GM19240 (cell line): ENCODE results near the gene DYNLT1.
"Not testable (repeated sequence)": the region's sequence is repeated elsewhere in the genome, so short reads cannot be mapped to it uniquely, and the experiment has no call there.

Source experiments
- DNase-seq: peaks from one replicate; pipeline ENCODE4 v3.0.0; 2011; ENCODE audit warnings: low spot score; ENCODE audit not compliant: insufficient read length

Gene DYNLT1

DNA sequence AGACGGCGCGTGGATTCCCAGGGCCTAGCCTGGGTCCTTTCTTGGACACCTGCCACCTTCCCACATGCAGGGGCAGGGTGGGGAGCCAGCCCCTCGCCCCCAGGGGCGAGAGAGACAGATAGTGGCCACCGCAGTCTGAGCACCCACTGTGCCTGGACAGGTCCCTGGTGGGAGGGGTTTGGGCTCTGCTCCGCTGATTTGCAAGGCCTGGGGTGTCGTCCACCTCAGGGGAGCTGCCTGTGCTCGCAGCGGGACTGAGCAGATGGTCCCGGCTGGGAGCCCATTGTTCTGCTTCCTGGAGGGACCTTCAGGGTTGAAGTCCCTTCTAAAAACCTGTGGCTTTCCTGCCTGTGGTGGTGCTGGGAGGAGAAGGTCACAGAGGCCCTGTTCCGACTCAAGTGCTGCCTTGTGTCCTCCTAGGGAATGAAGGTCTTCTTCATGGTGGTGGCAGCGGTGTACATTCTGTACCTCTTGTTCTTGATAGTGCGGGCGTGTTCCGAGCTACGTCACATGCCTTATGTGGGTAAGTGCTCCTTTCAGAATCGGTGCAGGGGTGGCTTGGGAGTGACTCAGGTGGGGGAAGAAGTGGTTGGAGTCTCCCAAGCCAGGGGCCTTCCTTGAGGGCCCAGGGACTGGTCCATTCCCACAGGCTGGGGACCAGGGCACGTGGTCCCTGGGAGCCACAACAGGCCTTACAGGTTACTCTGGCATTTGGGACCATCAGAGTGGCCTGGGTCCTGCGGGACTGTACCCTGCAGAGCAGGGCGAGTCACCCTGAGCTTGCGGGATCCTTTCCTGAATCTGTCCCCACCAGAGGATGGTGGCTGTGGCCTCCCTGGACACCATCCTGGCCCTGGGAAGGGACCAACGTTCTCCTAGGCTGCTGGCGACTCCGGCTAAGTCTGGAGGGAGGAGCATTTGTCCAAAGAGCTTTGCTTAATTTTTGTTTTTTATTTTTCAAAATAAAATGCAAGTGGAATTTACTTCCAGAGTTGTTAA, 19.6 kb downstream of the DYNLT1 start:
- DNase-seq, result no peak

DNA sequence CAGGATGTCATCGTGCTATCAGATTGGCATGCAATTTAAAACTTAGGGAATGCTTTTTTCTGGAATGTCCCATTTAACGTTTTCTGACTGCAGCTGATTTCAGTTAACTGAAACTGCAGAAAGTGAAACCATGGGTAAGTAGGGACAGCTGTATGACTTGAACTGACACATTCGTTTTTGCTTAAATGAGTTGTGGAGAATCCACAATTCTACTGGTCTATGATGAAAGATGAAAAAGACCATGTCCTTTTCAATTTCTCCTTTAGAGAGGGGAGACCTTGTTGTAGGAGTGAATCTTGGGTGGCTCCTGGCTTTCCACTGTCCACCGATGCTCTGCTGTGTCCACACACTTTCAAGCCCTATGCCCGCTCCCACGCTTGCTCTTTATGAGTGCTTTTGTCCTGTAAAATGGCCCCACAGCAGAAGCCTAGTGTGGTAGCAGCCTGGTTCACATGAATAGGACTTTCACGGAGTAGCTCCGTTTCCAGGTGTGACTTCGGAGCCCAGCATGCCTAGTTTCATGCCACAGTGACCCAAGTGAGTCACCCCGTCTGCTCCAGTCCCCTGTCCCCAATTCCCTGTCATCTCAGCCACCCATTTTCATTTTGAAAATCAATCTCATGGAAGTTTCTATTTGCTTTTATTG, 21.9 kb downstream of the DYNLT1 start:
- no peak for DNase-seq

DNA sequence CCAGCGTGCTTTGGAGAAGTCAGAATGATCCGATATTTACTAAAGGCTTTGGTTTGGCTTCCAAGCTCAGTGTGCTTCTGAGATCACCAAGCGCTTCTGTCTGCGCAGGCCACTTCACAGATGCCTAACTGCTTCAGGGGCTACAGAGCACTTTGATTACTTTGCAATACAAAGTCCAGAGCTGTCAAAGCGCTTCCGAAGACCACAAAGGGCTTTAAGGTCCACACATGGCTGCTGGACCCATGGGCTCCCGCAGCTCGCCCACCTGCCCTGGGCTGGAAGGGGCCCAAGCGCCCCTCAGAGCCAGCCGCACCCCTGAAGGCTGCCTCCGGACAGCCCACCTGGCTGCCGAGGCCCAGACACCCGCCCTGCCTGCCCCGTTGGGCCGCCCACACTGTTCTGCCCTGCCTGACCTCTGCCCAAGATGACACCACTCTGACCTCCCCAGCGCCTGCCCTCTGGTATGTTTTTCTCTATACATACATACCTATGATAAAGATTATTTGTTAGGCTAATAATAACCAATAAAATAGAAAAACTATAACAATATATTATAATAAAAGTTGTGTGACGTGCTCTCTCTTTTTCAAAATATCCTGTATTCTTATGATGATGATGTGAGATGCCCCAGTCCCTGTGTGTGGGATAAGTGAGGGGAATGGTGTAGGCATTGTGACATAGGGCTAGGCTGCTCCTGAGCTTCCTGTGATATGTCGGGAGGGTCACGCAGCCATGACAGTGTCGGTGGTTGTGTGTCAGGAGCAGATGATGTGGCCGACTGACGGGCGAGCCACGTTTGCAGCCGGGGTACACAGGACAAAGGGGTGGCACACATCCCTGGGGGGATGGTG, 22.6 kb downstream of the DYNLT1 start:
- DNase-seq, result no peak

DNA sequence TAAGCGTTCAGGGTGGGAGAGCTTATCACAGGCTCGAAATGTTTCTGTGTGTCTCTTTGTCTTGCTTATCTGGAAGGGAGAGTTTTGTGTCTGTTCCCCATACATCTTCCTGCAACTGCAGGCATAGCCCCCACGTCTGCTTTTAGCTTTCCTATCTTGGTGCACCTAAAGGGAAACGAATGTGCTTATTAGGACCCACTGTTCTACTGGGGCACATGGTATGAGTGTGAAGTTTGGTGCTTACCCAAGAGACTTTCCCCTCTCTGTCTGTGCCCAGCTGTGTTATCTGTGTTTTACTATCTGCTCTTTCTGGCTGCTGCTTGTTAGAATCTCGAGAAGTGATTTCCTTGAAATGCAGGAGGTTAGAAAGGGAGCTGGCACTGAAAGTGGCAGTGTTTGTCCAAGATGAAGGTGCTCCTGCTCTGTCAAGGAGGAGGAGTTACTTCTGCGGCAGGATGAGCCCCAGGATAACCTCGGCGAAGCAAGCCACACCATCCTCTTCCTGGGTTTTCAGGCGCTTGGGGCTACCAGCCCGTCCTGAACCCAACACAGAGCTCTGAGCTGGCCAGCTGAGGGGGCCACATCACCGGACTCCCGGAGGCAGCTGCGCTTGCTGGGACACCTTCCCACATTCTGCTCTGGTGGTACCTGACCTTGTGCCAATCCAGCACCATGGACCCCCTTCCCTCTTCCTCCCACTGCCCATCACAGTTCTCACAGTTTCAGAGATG, 23.4 kb downstream of the DYNLT1 start:
- DNase-seq, result no peak

DNA sequence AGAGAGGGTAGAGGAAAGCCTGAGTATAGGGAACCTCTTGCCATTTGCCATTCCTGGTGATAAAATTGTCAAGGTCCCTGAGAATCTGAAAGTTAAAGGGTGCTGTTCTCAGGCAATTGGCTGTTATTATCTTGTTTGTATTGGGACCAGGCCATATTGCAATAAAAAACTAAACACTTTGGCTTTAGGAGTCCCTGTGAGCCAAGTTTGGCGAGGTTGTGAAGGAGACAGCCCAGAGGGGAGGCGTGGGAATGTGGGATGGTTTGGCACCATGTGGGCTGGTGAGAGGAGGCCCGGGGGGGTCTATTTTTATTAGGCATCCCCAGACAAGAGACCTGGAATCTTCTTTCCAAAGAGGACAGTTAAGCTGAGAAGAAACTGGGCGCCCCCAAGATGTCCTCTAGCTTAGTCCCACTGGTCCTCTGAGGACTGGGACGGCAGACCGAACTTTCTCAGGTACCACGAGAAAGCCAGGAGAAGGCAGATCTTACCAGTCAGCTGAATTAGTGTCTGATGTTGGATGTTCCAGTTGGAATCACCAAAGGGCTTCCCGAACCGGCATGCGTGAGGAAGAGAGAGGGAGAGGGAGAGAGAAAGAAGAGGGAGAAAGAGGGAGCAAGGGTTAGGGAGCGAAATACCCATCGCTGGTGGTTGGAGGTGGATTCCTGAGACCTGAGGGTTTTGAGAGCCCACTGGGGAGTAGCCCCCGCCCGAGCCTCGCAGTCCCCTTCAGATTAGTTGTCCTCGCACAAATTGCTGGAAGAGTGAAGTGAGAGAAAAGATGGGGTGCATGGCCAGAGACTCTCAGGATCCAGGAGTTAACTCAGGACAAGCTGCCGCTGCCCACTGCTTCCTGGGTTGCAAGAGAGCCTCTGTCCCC, 24.4 kb downstream of the DYNLT1 start:
- DNase-seq, result no peak

DNA sequence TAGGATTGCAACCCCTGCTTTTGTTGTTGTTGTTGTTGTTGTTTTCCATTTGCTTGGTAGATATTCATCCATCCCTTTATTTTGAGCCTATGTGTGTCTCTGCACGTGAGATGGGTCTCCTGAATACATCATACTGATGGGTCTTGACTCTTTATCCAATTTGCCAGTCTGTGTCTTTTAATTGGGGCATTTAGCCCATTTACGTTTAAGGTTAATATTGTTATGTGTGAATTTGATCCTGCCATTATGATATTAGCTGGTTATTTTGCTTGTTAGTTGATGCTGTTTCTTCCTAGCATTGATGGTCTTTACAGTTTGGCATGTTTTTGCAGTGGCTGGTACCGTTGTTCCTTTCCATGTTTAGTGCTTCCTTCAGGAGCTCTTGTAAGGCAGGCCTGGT, 26.3 kb downstream of the DYNLT1 start:
- not testable (repeated sequence) for DNase-seq

DNA sequence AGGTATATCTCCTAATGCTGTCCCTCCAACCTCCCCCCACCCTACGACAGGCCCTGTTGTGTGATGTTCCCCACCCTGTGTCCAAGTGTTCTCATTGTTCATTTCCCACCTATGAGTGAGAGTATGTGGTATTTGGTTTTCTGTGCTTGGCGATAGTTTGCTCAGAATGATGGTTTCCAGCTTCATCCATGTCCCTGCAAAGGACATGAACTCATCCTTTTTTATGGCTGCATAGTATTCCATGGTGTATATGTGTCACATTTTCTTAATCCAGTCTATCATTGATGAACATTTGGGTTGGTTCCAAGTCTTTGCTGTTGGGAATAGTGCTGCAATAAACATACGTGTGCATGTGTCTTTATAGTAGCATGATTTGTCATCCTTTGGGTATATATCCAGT, 29.9 kb downstream of the DYNLT1 start:
- DNase-seq, result not testable (repeated sequence)

DNA sequence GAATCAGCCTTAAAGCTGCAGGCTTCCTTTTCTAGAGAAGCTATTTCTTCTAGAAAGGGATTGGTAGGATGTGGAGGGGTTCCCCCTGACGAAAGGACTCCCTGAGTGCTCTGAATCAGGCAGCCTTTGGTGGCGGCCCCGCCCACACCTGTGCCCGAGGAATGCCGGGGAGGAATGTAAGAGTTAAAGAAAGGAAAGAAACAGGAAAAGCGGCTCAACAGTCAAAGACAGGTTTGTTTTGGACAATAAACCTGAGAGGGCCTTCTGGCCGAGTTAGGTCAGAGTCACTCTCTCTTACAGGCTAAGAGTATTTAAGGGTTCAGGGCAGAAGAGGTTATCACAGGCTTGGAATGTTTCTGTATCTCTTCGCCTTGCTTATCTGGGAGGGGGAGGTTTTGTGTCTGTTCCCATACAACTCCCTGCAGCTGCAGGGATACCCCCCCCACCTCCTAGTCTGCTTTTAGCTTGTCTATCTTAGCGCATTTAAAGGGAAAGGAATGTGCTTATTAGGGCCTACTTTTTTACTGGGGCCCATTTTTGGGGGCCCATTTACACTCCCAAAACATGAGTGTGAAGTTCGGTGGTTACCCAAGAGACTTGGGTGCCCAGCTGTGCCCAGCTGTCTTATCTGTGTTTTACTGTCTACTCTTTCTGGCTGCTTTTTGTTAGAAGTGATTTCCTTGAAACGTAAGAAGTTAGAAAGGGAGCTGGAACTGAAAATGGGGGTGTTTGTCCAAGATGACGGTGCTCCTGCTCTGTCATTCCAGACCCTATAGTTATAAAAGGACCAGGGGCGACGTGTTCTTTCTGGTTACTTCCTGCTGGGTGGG, 32.8 kb downstream of the DYNLT1 start:
- no peak for DNase-seq

DNA sequence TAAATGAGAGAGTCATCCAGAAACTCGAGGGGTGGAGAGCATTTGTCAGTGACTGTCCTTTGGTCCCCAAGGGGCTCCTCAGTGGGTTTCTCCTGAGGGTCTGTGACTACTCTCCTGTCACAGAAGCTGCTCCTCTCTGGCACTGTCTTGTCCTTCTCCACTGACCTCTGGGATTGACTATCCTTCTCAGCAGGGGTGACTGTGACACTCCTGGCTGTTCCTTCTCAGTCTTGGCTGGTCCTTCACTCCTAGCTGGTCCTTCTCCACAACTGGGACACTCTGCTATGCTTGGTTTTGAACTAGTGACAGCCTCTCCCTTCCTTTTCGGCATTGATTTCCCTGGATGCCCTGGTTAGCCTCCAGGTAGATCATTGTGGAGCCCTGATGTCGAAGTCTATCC, 33.5 kb downstream of the DYNLT1 start:
- no peak for DNase-seq

DNA sequence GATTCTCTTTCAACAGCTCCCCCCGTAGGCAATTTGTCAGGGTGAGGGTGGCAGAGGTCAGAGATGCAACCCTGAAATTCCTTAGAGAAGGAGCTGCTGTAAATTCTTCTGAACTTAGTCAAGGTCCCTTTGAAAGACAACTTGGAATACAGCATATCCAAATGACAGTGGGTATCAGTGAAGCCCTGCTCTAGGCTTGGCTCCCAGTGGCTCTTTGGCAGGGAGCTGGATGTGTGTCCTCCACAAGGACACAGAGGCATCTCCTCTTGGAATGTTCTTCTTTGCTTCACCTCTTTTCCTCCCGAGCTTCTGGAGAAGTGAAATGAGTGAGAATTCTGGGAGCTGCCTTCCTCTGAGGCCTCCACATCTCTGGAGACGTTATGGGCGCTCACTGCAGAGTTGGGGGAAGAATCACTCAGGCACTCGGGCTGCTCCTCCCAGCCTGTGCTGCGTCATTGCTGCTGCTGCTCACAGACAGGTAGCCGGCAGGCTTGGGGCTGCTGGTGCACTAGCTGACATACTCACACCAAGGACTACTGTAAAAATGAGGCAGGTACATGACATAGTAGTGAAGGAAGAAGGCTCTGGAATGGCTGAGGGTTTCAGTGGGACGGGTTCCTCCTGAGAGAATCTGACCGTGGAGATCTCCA, 34.1 kb downstream of the DYNLT1 start:
- no peak for DNase-seq

DNA sequence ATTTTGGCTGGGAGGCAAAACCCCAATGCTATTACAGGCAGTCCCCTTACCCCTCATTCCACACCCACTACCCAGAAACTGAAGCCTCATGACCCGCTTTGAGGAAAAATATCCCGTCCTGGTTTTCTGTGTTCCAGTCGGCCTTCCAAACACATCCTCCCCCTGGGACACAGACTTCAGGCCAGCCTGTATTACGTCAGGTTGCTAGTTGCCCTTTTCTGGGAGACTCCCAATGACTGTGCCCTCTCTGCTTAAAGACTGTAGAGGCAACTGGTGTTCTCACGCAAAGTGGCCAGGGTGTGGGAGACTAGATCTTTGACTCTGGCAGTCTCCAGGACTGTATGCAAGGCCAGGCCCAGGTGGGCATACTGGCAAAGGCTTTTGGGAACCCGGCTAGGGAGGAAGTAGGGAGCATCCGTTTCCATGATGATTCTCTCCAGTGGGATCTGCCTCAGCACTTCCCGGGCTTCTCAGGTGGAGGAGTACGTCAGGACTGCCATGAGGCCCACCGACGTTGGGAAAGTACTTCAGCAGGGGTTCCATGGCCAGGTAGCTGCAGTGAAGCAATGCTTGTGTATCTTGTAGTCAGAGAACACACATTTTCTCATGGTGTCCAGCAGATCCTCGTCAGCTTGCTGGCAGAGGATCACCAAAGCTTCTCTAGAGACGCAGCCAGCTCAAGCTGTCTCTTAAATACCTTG, 34.9 kb downstream of the DYNLT1 start:
- no peak for DNase-seq

DNA sequence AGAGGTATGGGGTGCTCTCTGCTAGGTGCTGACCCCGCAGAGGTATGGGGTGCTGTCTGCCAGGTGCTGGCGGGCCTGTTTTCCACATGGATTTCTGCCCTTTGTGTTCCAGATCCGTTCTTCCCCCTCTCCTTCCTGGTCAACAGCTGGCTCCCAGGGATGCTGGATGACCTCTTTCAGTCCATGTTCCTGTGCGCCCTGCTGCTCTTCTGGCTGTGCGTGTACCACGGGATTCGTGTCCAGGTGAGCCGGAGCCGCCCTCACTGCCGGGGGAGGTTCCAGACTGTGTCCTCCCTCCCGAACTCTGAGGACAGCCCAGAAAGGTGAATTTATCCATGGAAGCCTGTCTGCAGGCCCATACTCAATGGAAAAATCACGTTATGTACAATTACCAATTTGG, 36.3 kb downstream of the DYNLT1 start:
- no peak for DNase-seq

DNA sequence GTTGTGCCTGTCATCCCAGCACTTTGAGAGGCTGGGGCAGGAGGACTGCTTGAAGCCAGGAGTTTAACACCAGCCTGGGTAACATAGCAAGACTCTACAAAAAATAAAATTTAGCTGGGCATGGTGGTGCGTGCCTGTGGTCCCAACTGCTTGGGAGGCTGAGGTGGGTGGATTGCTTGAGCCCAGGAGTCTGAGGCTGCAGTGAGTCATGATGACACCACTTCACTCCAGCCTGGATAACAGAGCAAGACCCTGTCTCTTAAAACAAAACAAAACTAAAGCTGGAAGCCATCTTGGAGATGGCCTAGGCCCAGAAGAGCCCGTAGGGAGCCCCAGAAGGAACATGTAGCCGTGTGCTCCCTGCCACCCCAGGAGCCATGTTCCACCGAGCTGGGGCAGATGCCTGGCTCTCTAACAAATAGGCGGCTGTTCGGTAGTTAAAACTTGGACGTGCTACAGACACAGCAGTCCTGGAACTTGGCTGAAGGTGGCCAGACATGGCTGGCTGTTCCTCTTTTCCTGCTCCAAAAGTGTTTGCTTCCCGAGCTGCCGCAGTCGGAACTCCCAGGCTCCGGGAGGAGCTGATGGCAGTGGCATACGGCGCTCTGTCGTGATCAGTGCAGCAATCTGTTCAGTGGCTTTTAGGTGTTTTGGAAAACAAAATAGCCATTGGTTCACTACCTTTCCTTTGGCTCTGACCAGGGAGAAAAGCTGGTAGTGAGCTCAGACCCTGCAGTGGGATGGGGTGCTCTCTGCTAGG, 37.0 kb downstream of the DYNLT1 start:
- no peak for DNase-seq

DNA sequence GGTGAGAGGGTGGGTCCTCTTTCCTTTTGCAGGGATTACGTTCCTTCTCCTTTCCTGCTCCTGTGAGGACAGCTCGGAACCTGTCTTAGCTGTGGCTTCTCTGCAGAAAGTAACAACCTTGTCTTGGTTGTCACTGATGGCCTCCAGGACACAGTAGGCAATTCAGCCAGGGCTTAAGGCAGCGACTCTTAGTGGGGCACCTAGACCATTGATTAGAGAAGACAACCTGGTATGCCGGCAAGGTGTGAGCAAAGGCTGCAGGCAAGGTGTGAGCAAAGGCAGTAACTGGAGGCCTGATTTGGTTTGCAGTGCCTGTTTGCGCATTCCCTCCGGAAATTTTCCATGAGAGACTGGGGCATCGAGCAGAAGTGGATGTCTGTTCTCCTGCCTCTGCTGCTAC, 37.6 kb downstream of the DYNLT1 start:
- DNase-seq, result no peak

DNA sequence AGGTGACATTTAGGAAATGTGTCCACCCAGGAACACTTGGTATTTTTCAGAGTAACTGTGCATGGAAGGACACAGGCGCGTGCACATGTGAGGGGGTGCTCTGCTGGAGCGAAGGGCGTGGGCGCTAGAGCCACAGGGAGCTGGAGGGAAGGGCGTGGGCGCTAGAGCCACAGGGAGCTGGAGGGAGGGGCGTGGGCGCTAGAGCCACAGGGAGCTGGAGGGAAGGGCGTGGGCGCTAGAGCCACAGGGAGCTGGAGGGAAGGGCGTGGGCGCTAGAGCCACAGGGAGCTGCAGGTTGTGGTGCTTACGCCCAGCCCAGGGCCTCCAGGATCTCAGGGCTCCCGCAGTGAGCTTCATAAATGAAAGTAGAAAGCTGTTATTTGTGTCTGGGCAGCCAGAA, 38.5 kb downstream of the DYNLT1 start:
- DNase-seq, result not testable (repeated sequence)

DNA sequence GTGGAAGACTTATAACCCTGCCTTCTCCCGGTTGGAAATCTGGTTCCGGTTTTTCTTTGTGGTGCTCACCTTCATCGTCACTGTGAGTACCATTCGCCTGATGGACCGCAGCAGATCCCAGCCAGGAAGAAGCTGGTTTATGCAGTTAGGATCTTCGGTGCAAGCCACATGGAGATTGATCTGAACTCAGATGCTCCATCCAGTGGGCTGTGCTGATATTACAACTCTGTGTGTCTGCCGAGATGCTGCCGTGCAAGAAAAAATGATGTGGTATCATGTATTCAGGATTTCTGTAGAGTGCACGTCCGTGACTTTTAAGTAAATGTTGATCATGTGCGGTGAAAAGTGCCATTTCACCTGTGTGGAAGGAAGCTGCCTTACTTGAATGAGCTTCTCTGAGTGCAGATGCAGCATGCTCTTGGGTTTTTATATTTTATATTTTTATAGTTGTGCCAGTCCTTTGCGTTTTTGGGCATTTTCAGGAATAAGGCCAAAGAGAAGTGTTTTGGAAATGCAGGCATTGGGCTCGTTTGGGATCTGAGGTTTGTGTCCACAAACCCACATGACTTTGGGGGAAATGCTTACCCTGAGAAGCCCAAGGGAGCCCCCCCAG, 39.2 kb downstream of the DYNLT1 start:
- peak; percentile 35 for DNase-seq

DNA sequence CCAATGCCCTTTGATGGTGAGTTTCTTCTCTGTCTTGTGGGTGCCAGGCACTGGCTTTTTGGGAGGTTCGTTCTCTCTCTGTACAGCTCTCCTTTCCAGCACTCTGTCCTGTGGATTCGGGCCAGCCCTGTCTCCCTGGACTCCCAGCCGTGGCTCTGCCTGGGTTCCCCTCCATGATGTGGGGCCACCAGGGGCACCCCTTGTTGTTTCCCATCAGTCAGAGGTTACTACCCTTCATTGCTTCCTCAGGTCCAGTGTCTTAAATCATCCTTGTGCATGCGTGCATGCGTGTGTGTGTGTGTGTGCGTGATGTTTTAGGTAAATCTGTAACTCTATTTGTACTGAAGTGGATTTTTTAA, 40.5 kb downstream of the DYNLT1 start:
- no peak for DNase-seq
